Lower leg skin (tissue), 4 donors: Measurements from ENCODE around the gene MYCBP2. TPM values are rescaled to one million over a fixed set of nuclear protein-coding genes. Genes with fewer than 3 reads are reported as not detected.

Experiments used
- DNase-seq, 2 donors: peaks; one replicate each; pipeline ENCODE4 v3.0.0-alpha.2; 2019; ENCODE audit warnings: low spot score in 2 of 2
- H3K4me3 ChIP-seq: fragments of 200-600 bp; sonication (generic); 2 replicates; pipeline ENCODE4 v1.5.1; 2017; ENCODE audit warnings: mild to moderate bottlenecking, low read depth; ENCODE audit not compliant: poor library complexity, severe bottlenecking
- POLR2A ChIP-seq, 2 donors: fragments of 450-650 bp; IDR thresholded peaks; one replicate each; pipeline ENCODE4 v1.6.1; 2016 to 2017; ENCODE audit warnings: antibody characterized with exemption in 2 of 2, mild to moderate bottlenecking in 1 of 2, moderate library complexity in 1 of 2
- WGBS, 2 donors: methylation state at CpG; one replicate each; pipeline ENCODE4 v1.1.5; 2018; 5-methylcytosine and 5-hydroxymethylcytosine counted together
- intact Hi-C: fragments of 100-400 bp; cut with DNase I; formaldehyde crosslinking; loops from one replicate; pipeline ENCODE4 v1.15.0; 2023; ENCODE audit warnings: low total_unique reads
- total RNA-seq, 4 donors: library from RNA; depleted of rRNA; stranded (reverse); fragments of >200 nt; gene quantifications; one replicate each; pipeline ENCODE4 v1.1.0, GENCODE V29; 2016
- TF ChIP-seq, protein P1 (sequence below), 3 donors: fragments of 450-650 bp; IDR thresholded peaks; one replicate each; pipeline ENCODE4 v1.5.1; 2016; ENCODE audit warnings: antibody characterized with exemption in 3 of 3, mild to moderate bottlenecking in 3 of 3, moderate library complexity in 2 of 3

Gene MYCBP2
- total RNA-seq, 4 donors from 2014 or later = 189 to 242 (median 231) TPM

DNA sequence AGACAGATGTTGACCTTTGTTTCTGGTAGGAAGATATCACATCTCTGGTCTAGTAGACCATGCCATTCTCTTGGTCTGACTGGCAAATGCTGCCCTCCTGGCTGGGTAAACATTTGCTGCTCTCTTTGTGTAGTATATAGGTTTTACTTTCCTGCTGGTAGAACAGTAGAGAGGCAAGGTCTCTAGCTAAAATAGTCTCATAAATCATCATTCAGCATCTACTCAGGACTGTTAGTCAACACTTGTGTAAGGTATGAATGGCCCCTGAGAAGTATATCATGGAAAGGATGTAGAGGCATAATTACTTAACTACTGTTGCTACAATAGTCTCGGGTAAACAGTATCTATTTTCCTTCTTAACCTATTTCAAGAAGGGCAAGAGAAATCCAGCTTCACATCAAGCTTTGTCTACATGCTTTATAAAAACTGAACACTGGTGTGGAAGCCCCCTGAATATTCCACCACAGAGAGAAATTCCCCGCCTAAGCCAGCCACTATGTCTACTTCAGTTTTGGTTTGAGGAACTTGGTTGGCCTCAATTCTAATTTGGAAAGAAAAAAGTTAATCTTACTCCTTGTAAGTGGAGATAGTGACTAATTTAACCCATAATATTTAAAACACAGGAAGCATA lies 18.4 kb upstream of the MYCBP2 start:
- no peak overlapping the region for H3K4me3 ChIP-seq
- intact Hi-C loops = no loop called here
- 55 to 56% methylated on average over 2 of the region's 2 CpGs for WGBS, 2 donors
- no peak for DNase-seq
- TF ChIP-seq, protein P1, sequence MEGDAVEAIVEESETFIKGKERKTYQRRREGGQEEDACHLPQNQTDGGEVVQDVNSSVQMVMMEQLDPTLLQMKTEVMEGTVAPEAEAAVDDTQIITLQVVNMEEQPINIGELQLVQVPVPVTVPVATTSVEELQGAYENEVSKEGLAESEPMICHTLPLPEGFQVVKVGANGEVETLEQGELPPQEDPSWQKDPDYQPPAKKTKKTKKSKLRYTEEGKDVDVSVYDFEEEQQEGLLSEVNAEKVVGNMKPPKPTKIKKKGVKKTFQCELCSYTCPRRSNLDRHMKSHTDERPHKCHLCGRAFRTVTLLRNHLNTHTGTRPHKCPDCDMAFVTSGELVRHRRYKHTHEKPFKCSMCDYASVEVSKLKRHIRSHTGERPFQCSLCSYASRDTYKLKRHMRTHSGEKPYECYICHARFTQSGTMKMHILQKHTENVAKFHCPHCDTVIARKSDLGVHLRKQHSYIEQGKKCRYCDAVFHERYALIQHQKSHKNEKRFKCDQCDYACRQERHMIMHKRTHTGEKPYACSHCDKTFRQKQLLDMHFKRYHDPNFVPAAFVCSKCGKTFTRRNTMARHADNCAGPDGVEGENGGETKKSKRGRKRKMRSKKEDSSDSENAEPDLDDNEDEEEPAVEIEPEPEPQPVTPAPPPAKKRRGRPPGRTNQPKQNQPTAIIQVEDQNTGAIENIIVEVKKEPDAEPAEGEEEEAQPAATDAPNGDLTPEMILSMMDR (IDR thresholded peaks at IDR 0.05) = no peak
- TF ChIP-seq POLR2A (IDR thresholded peaks at IDR 0.05) = no peak

DNA sequence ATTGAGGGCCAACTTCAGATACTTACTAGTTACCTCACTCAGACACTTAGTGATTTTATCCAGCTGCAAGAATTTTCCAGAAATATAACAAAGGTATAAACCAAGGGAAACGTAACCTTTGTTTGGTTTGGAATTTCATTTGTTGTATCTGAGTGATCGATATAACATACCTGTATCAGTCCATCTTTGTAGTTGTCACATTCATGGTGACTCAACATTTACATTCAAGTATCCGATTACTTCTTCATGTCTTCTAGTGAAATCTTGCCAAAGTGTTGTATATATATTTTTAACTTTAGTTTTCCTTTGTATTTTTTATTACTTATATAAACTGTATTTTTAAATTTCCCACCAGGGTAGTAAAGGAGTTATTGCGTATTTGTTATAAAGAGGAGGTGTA lies 16.9 kb upstream of the MYCBP2 start:
- TF ChIP-seq, protein P1 (IDR thresholded peaks at IDR 0.05) = no peak
- no peak for TF ChIP-seq POLR2A (IDR thresholded peaks at IDR 0.05)
- no peak overlapping the region for H3K4me3 ChIP-seq
- WGBS, 2 donors = 88 to 93% methylated on average over 4 of the region's 4 CpGs
- intact Hi-C loops = no loop called here
- no peak for DNase-seq

DNA sequence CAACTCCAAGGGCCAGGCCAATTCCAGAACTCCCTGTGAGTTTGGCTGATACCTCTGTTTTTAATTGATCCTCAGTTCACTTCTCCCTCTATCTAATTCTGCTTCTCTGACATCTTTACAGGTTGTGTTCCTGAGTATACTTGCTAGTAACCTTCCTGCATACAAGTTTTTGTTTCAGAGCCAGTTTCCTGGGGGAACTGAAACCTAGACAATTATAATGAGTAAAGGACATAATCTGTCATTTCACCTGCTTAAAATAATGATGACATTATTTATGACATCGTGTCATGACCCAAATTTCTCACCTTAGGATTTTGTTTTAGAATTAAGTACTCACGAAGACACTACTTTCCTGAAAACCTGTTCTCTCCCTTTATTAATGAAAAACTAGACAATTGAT lies 12.5 kb upstream of the MYCBP2 start:
- no peak for DNase-seq
- TF ChIP-seq, protein P1 (IDR thresholded peaks at IDR 0.05) = no peak
- no peak for TF ChIP-seq POLR2A (IDR thresholded peaks at IDR 0.05)
- no peak overlapping the region for H3K4me3 ChIP-seq
- intact Hi-C loops = loop anchor here (10.0 kb wide), 1 partner anchor 145 kb away; no protein-coding TSS in a partner anchor
- 59 to 63% methylated on average over 2 of the region's 2 CpGs for WGBS, 2 donors

DNA sequence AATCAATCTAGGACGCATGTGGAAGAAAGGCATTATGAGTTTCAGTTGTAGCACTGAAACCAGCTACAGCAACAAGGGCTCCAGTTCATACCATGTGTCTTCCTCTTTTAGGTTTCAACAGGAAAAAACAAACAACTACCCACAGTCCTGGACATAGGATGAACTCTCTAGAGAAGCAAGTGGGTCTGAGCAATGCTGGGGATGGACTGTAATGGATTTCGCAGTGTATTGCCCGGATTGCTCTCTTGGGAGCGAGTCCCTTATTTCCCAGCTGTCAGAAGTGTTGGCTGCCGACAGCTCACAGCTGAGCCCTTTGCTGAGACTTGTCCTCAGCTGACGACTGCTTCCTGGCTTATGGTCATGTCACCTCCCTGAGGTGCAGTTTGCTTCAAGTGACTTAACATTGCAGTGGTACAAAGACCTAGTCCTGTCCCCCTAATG lies 12.1 kb upstream of the MYCBP2 start:
- H3K4me3 ChIP-seq = no peak overlapping the region
- intact Hi-C loops = loop anchor here (10.0 kb wide), 1 partner anchor 146 kb away; no protein-coding TSS in a partner anchor
- DNase-seq = no peak
- TF ChIP-seq, protein P1 (IDR thresholded peaks at IDR 0.05) = no peak
- TF ChIP-seq POLR2A (IDR thresholded peaks at IDR 0.05) = no peak
- 39 to 54% methylated on average over 6 of the region's 6 CpGs for WGBS, 2 donors

DNA sequence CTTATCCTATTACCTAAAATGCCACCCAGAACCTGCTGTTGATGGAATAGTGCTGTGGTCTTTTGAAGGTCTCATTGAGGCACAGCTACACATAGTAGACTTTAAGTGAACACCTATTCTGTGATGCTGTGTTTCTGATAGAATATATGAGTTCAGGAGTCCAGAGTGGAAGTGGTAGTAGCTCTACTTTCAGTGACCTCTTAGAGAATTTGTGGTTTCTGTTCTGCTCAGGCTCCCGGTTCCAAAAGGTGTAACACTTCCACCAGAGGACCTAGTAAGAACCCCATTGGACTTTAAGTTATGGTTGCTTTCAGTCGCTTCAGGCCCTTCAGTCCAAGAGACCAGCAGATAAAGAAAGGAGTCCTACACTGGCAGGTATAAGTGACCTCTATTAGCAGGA lies 11.4 kb upstream of the MYCBP2 start:
- no peak overlapping the region for H3K4me3 ChIP-seq
- no peak for DNase-seq
- TF ChIP-seq, protein P1 (IDR thresholded peaks at IDR 0.05) = no peak
- 92 to 97% methylated on average over 2 of the region's 2 CpGs for WGBS, 2 donors
- intact Hi-C loops = loop anchor here (10.0 kb wide), 1 partner anchor 146 kb away; no protein-coding TSS in a partner anchor

DNA sequence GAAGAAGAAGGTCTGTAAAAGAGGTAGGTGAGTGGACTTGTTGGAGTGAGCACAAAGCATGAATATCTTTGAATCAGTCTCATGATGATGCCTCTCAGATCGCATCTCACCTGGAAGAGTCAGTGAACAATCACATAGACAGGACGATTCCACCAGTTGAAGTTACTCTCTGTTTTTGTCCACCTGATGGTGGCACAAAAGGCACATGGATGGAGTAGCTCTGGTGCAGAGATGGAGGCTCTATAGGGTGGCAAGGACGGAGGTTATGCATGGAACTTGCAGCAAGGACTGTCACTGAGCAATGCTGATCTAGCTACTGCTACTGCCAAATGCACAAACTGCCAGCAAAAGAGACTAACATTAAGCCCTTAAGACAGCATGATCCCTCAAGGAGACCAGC lies 10.3 kb upstream of the MYCBP2 start:
- WGBS, 2 donors = 87 to 90% methylated on average over 3 of the region's 3 CpGs
- no peak for DNase-seq
- intact Hi-C loops = loop anchor here (10.0 kb wide), 1 partner anchor 148 kb away; no protein-coding TSS in a partner anchor
- TF ChIP-seq, protein P1 (IDR thresholded peaks at IDR 0.05) = no peak
- no peak for TF ChIP-seq POLR2A (IDR thresholded peaks at IDR 0.05)
- H3K4me3 ChIP-seq = no peak overlapping the region
